Esophagus muscularis mucosa (tissue), 4 donors: ENCODE results near the gene PCDHGA1. TPM values are rescaled to one million over a fixed set of nuclear protein-coding genes. Genes with fewer than 3 reads are reported as not detected.

Experiments
- DNase-seq: peaks from one replicate; pipeline ENCODE4 v3.0.0-alpha.2; 2017; ENCODE audit errors: extremely low spot score
- H3K27ac ChIP-seq, 4 donors: fragments of 200-600 bp; sonication (generic); replicated peaks in 1 of 4; 1 replicate in 3 of 4; 2 replicates in 1 of 4; pipeline ENCODE4 v1.5.1; 2016 to 2019; ENCODE audit warnings: mild to moderate bottlenecking in 1 of 4
- H3K27me3 ChIP-seq, 4 donors: fragments of 200-600 bp; sonication (generic); one replicate each; pipeline versions ENCODE4 v1.5.1 to v1.6.0; 2016 to 2019
- H3K36me3 ChIP-seq, 4 donors: fragments of 200-600 bp; sonication (generic); one replicate each; pipeline ENCODE4 v1.5.1; 2016 to 2019
- H3K4me1 ChIP-seq, 4 donors: fragments of 200-600 bp; sonication (generic); one replicate each; pipeline ENCODE4 v1.5.1; 2016 to 2019
- H3K4me3 ChIP-seq, 4 donors: fragments of 200-600 bp; sonication (generic); 1 replicate in 2 of 4; 2 replicates in 2 of 4; pipeline ENCODE4 v1.5.1; 2016 to 2019; ENCODE audit warnings: mild to moderate bottlenecking in 4 of 4, moderate library complexity in 1 of 4
- H3K9me3 ChIP-seq, 4 donors: fragments of 200-600 bp; sonication (generic); 1 replicate in 3 of 4; 2 replicates in 1 of 4; pipeline ENCODE4 v1.5.1; 2016 to 2019
- CTCF ChIP-seq, 3 experiments: fragments of 200-600 bp in 2 of 3; fragments of 450-650 bp in 1 of 3; sonication (generic) in 2 of 3; IDR thresholded peaks; one replicate each; pipeline ENCODE4 v1.5.1; 2017 to 2019; ENCODE audit warnings: antibody characterized with exemption in 3 of 3, mild to moderate bottlenecking in 2 of 3, moderate library complexity in 1 of 3
- EP300 ChIP-seq: sonication (generic); formaldehyde crosslinking; IDR thresholded peaks from one replicate; pipeline ENCODE4 v1.6.1; 2017; ENCODE audit warnings: antibody characterized with exemption
- POLR2A ChIP-seq: fragments of 450-650 bp; IDR thresholded peaks from one replicate; pipeline ENCODE4 v1.6.1; 2017; ENCODE audit warnings: antibody characterized with exemption, moderate library complexity, mild to moderate bottlenecking, low read depth
- POLR2AphosphoS5 ChIP-seq, 2 donors: sonication (generic); formaldehyde crosslinking; IDR thresholded peaks; one replicate each; pipeline ENCODE4 v1.6.1; 2017; ENCODE audit warnings: antibody characterized with exemption in 2 of 2
- whole genome bisulfite sequencing: methylation state at CpG from one replicate; pipeline ENCODE4 v1.1.5; 2018; 5-methylcytosine and 5-hydroxymethylcytosine counted together
- intact Hi-C: fragments of 100-400 bp; cut with DNase I; formaldehyde crosslinking; loops from one replicate; pipeline ENCODE4 v1.15.1; 2023
- total RNA-seq, 4 donors: library from RNA; depleted of rRNA; stranded (reverse); fragments of >200 nt; gene quantifications; one replicate each; pipeline versions ENCODE4 v1.1.0 to v1.2.1, GENCODE V29; 2016

PCDHGA1 gene
- total RNA-seq, 4 donors from 2014 or later = 0.45 to 1.2 (median 0.76) TPM

- Histone ChIP-seq H3K27ac (peak overlapping the region in 2 of 4 donors; percentile 13 to 24), H3K4me3 (no peak overlapping the region), H3K27me3 (no peaks in the 10 kb centered on the region), H3K4me1 (peaks cover 22 to 52% (median 49%) of the 10 kb centered on the region in 4 donors), H3K36me3 (peaks cover 0 to 68% (median 53%) of the 10 kb centered on the region in 4 donors), H3K9me3 (no peaks in the 10 kb centered on the region)
- no peak for DNase-seq
- WGBS = 68% methylated on average over 10 of the region's 10 CpGs
- intact Hi-C loops = no loop called here
- TF ChIP-seq POLR2A = no peak
- no peak for TF ChIP-seq EP300
Observed at GRCh38 chr5:141493500-141494422, 163.4 kb downstream of the PCDHGA1 start.

- Histone ChIP-seq H3K36me3 (peaks cover 0 to 62% (median 48%) of the 10 kb centered on the region in 4 donors), H3K27me3 (no peaks in the 10 kb centered on the region), H3K27ac (no peak overlapping the region), H3K4me1 (peaks cover 18 to 44% (median 38%) of the 10 kb centered on the region in 4 donors), H3K9me3 (no peaks in the 10 kb centered on the region), H3K4me3 (no peak overlapping the region)
- TF ChIP-seq POLR2A (no peak), CTCF (IDR thresholded peaks at IDR 0.05) (no peak), EP300 (no peak)
- intact Hi-C loops = no loop called here
- DNase-seq = no peak
- WGBS = 63% methylated on average over 21 of the region's 22 CpGs
Observed at GRCh38 chr5:141494761-141495452, 164.6 kb downstream of the PCDHGA1 start.

DNA sequence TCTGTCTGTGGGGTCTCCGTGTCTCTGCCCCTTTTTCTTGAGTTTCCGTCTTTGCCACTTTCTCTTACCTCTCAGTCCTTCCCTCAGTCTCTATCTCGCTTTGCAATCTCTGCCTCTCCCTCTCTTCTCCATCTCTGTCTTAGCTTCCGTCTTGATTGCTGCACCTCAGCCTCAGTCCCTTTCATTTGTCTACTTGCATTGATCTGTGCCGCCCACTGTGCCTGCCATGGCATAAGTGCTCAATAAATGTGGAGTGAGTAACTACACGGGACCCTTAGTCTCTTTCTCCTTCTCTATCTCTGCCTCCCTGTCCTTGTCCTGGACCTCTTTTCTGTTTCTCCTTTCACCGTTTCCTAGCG lies 165.1 kb downstream of the PCDHGA1 start:
- H3K27me3 ChIP-seq = no peaks in the 10 kb centered on the region
- H3K9me3 ChIP-seq = no peaks in the 10 kb centered on the region
- peaks cover 18 to 44% (median 38%) of the 10 kb centered on the region in 4 donors for H3K4me1 ChIP-seq
- H3K4me3 ChIP-seq = no peak overlapping the region
- WGBS = 88% methylated on average over 8 of the region's 8 CpGs
- TF ChIP-seq CTCF (IDR thresholded peaks at IDR 0.05) = no peak
- TF ChIP-seq POLR2A = no peak
- no peak for TF ChIP-seq POLR2AphosphoS5 (IDR thresholded peaks at IDR 0.05)
- peaks cover 0 to 57% (median 43%) of the 10 kb centered on the region in 4 donors for H3K36me3 ChIP-seq
- no peak for DNase-seq
- H3K27ac ChIP-seq = no peak overlapping the region
- intact Hi-C loops = no loop called here

- TF ChIP-seq POLR2A (no peak), EP300 (no peak), CTCF (IDR thresholded peaks at IDR 0.05) (no peak), POLR2AphosphoS5 (IDR thresholded peaks at IDR 0.05) (no peak)
- Histone ChIP-seq H3K27me3 (no peaks in the 10 kb centered on the region), H3K9me3 (no peaks in the 10 kb centered on the region), H3K4me3 (no peak overlapping the region), H3K4me1 (peaks cover 18 to 44% (median 38%) of the 10 kb centered on the region in 4 donors), H3K36me3 (peaks cover 0 to 51% (median 37%) of the 10 kb centered on the region in 4 donors), H3K27ac (no peak overlapping the region)
- no peak for DNase-seq
- intact Hi-C loops = no loop called here
- WGBS = 88% methylated on average over 4 of the region's 4 CpGs
Observed at GRCh38 chr5:141496038-141496437, 165.7 kb downstream of the PCDHGA1 start.

GRCh38 chr5:141501761-141502160 lies 171.4 kb downstream of the PCDHGA1 start:
- DNase-seq = no peak
- 84% methylated on average over 7 of the region's 7 CpGs for WGBS
- intact Hi-C loops = no loop called here

More at GRCh38 chr5:141501761-141502160, 171.4 kb downstream of the PCDHGA1 start:
- Histone ChIP-seq H3K27ac (no peak overlapping the region), H3K36me3 (peaks cover 3 to 59% (median 38%) of the 10 kb centered on the region in 4 donors), H3K4me3 (no peak overlapping the region), H3K9me3 (no peaks in the 10 kb centered on the region), H3K4me1 (peaks cover 4 to 6% (median 5%) of the 10 kb centered on the region in 4 donors), H3K27me3 (no peaks in the 10 kb centered on the region)
- TF ChIP-seq POLR2AphosphoS5 (IDR thresholded peaks at IDR 0.05) (no peak), POLR2A (no peak), EP300 (no peak), CTCF (IDR thresholded peaks at IDR 0.05) (no peak)
